ENCODE measurements around the gene RAB40B. TPM values are rescaled to one million over a fixed set of nuclear protein-coding genes. Genes with fewer than 3 reads are reported as not detected.
A peak's percentile ranks its signal among the peaks of the same experiment; 100 is the strongest.

RAB40B gene
- total and polyA plus RNA-seq, 2 of the 13 experiments (the other 11 are each of a cell fraction or from before 2014, with no cell fraction given) = 6.2 to 6.5 TPM

- TF ChIP-seq, protein P1, sequence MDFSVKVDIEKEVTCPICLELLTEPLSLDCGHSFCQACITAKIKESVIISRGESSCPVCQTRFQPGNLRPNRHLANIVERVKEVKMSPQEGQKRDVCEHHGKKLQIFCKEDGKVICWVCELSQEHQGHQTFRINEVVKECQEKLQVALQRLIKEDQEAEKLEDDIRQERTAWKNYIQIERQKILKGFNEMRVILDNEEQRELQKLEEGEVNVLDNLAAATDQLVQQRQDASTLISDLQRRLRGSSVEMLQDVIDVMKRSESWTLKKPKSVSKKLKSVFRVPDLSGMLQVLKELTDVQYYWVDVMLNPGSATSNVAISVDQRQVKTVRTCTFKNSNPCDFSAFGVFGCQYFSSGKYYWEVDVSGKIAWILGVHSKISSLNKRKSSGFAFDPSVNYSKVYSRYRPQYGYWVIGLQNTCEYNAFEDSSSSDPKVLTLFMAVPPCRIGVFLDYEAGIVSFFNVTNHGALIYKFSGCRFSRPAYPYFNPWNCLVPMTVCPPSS (IDR thresholded peaks at IDR 0.05) = no peak
- TF ChIP-seq, protein P2, sequence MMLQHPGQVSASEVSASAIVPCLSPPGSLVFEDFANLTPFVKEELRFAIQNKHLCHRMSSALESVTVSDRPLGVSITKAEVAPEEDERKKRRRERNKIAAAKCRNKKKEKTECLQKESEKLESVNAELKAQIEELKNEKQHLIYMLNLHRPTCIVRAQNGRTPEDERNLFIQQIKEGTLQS (CRISPR knock-in tag; IDR thresholded peaks at IDR 0.05) = peak; percentile 62; the same call in 1 of the 2 replicates
- TF ChIP-seq DPF2 (CRISPR knock-in tag; IDR thresholded peaks at IDR 0.05; ENCODE audit: borderline replicate concordance, low read depth) = no peak
- TF ChIP-seq, protein P3, sequence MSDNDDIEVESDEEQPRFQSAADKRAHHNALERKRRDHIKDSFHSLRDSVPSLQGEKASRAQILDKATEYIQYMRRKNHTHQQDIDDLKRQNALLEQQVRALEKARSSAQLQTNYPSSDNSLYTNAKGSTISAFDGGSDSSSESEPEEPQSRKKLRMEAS (IDR thresholded peaks at IDR 0.05) = peak; percentile 91
- no peak for TF ChIP-seq CERS6 (CRISPR knock-in tag; IDR thresholded peaks at IDR 0.05)
- TF ChIP-seq, protein P4, sequence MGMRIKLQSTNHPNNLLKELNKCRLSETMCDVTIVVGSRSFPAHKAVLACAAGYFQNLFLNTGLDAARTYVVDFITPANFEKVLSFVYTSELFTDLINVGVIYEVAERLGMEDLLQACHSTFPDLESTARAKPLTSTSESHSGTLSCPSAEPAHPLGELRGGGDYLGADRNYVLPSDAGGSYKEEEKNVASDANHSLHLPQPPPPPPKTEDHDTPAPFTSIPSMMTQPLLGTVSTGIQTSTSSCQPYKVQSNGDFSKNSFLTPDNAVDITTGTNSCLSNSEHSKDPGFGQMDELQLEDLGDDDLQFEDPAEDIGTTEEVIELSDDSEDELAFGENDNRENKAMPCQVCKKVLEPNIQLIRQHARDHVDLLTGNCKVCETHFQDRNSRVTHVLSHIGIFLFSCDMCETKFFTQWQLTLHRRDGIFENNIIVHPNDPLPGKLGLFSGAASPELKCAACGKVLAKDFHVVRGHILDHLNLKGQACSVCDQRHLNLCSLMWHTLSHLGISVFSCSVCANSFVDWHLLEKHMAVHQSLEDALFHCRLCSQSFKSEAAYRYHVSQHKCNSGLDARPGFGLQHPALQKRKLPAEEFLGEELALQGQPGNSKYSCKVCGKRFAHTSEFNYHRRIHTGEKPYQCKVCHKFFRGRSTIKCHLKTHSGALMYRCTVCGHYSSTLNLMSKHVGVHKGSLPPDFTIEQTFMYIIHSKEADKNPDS (CRISPR knock-in tag; IDR thresholded peaks at IDR 0.05) = peak; percentile 87; the same call in 1 of the 2 replicates
- peak; percentile 65 for TF ChIP-seq XRCC5 (optimal IDR thresholded peaks at IDR 0.05; ENCODE audit: low read length)
- TF ChIP-seq NBN (conservative IDR thresholded peaks at IDR 0.05) = no peak
- TF ChIP-seq CREM (IDR thresholded peaks at IDR 0.05) = no peak
- no peak for TF ChIP-seq CREM (CRISPR knock-in tag; IDR thresholded peaks at IDR 0.05)
- TF ChIP-seq SOX13 (IDR thresholded peaks at IDR 0.05) = no peak
- TF ChIP-seq SOX13 (CRISPR knock-in tag; conservative IDR thresholded peaks at IDR 0.05 in 1 of 2, IDR thresholded peaks at IDR 0.05 in 1 of 2) = peak in 1 of 2 experiments; percentile 51; a peak in 1 of 4 replicates
- TF ChIP-seq ZNF12 (CRISPR knock-in tag; IDR thresholded peaks at IDR 0.05) = peak; percentile 42; the same call in 1 of the 2 replicates
- TF ChIP-seq MTF1 (CRISPR knock-in tag; IDR thresholded peaks at IDR 0.05) = no peak
- no peak for TF ChIP-seq SMARCC2 (IDR thresholded peaks at IDR 0.05)
- TF ChIP-seq ZFP62 (CRISPR knock-in tag; IDR thresholded peaks at IDR 0.05) = no peak
- TF ChIP-seq ZNF501 (CRISPR knock-in tag; IDR thresholded peaks at IDR 0.05) = no peak
- TF ChIP-seq NFE2L1 (CRISPR knock-in tag; IDR thresholded peaks at IDR 0.05; ENCODE audit: borderline replicate concordance) = no peak
- TF ChIP-seq HOXA7 (CRISPR knock-in tag; IDR thresholded peaks at IDR 0.05) = no peak
- no peak for TF ChIP-seq HNF4G (IDR thresholded peaks at IDR 0.05; ENCODE audit: borderline replicate concordance, low read depth, low read length)
- no peak; the same call in 1 of the 2 replicates for TF ChIP-seq HNF4G (CRISPR knock-in tag; IDR thresholded peaks at IDR 0.05; ENCODE audit: borderline replicate concordance, low read depth)
- TF ChIP-seq ZNF10 (CRISPR knock-in tag; IDR thresholded peaks at IDR 0.05; ENCODE audit: borderline replicate concordance, low read depth) = no peak
- no peak for TF ChIP-seq ZNF530 (CRISPR knock-in tag; IDR thresholded peaks at IDR 0.05; ENCODE audit: low read depth)
- peak; percentile 93 for TF ChIP-seq ARHGAP35 (CRISPR knock-in tag; IDR thresholded peaks at IDR 0.05; ENCODE audit: borderline replicate concordance)
- TF ChIP-seq POGK (CRISPR knock-in tag; conservative IDR thresholded peaks at IDR 0.05) = peak; percentile 91
- no peak for TF ChIP-seq CHD2 (IDR thresholded peaks at IDR 0.05; ENCODE audit: low read depth, low read length)
These were observed 50.3 kb downstream of the RAB40B start, which contains the start of gene WDR45B (continued) for GRCh38 chr17:82648165-82648668.
